ENCODE results near the gene ADO.
"Not testable (repeated sequence)": the region's sequence is repeated elsewhere in the genome, so short reads cannot be mapped to it uniquely, and the experiment has no call there.

Gene ADO

DNA sequence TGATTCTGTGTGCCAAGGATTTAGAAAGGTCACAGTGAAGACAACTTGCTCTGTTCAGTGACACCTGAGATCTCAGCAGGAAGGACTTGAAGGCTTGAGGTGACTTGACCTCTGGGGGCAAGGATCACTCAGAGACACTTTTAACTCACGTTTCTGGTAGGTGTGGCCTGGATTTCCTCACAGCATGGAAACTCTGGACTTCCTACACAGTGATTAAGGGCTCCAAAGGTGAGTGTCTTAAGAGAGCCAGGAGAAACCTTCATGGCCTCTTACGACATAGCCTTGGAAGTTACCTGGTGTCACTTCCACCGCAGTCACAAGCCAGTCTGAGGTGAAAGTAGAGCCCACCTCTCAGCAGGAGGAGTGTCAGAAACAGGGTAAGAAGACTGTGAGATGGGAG lies 38.1 kb upstream of the ADO start:
- H3K9ac ChIP-seq (ENCODE audit: low read depth in 1 of 2, low read length in 2 of 2) = no peak overlapping the region
- H3K27me3 ChIP-seq (ENCODE audit: control insufficient read depth in 2 of 2, insufficient read depth in 2 of 2, low read length in 2 of 2) = no peaks in the 10 kb centered on the region
- no peaks in the 10 kb centered on the region for H3K36me3 ChIP-seq (ENCODE audit: control insufficient read depth in 2 of 2, insufficient read depth in 2 of 2, low read length in 2 of 2)
- H3K4me3 ChIP-seq (ENCODE audit: low read length in 2 of 2) = no peak overlapping the region
- H3K9me3 ChIP-seq (ENCODE audit: control insufficient read depth in 2 of 2, low read length in 2 of 2) = no peaks in the 10 kb centered on the region
- no peaks in the 10 kb centered on the region for H3K4me1 ChIP-seq (ENCODE audit: control insufficient read depth in 2 of 2, insufficient read depth in 2 of 2, low read length in 2 of 2)
- H3K27ac ChIP-seq (ENCODE audit: low read depth in 2 of 2, low read length in 2 of 2) = no peak overlapping the region

DNA sequence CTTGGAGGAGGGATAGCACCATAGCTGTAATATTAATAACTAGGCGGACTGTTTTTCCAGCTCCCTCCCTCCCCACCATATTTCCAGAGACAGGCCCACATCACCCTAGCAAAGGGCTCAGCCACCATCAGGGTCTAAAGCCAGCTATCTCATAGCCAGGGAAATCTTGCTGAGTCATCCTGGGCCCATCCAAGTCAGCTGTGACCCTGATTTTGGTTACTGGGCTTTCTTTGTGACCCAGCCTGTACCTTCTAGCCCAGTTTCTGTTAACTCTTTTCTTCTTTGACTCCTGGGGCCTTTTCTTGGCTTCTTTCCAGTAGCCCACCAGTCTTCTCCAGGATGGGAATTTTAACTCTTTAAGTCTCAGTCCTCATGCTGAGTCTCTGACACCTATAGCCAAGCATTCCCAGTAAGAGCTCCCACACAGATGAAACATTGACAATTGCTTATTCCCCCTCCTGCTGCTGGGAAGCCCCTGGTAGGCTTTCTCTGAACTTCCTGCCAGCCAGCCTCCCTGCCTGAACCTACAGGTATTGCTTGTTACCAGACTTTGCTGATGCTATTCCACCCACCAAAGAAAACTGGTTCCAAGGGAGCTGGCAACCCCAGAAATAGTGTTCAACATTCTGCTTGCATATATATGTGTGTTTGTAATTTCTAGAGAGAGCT lies 34.8 kb upstream of the ADO start:
- no peak overlapping the region for H3K27ac ChIP-seq (ENCODE audit: low read depth in 2 of 2, low read length in 2 of 2)
- no peak overlapping the region for H3K4me3 ChIP-seq (ENCODE audit: low read length in 2 of 2)
- no peak overlapping the region for H3K9ac ChIP-seq (ENCODE audit: low read depth in 1 of 2, low read length in 2 of 2)
- H3K9me3 ChIP-seq (ENCODE audit: control insufficient read depth in 2 of 2, low read length in 2 of 2) = no peaks in the 10 kb centered on the region
- H3K36me3 ChIP-seq (ENCODE audit: control insufficient read depth in 2 of 2, insufficient read depth in 2 of 2, low read length in 2 of 2) = no peaks in the 10 kb centered on the region
- no peaks in the 10 kb centered on the region for H3K27me3 ChIP-seq (ENCODE audit: control insufficient read depth in 2 of 2, insufficient read depth in 2 of 2, low read length in 2 of 2)
- no peaks in the 10 kb centered on the region for H3K4me1 ChIP-seq (ENCODE audit: control insufficient read depth in 2 of 2, insufficient read depth in 2 of 2, low read length in 2 of 2)

DNA sequence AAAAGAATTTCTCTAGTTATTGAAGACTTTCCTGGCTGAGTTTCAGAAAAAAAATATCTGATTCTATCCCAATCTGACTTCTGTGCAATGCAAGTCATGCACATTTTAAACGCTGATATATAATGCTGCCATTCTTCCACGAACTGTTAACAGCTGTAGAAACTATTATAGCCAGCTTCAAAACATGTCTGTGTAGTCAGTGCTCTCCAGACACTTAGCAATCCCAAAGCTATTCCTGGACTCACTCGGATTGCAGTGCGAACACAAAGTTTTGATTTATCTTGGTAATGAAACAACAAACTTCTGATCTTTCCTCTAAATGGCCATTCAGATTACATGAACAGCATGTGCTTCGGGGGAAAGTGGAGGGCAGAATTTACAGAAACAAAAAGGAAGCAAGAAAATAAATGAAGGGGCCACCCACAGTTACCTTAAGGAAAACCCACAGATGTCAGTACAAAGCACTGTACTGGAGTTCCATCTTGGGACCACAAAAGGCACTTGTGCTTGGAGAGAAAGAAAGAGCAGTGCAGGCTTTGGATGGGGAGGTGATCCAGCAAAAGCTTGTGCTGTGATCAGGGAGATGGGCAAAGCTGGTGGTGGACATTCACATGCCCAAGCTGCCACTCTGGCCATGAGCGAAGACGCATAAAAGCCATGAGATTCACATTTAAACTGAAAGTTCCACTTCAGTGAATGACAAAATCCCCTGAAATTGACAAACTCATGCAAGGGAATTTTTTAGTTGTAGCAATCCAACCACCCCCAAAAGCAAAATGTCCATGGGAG lies 32.1 kb upstream of the ADO start:
- no peak overlapping the region for H3K4me3 ChIP-seq (ENCODE audit: low read length in 2 of 2)

DNA sequence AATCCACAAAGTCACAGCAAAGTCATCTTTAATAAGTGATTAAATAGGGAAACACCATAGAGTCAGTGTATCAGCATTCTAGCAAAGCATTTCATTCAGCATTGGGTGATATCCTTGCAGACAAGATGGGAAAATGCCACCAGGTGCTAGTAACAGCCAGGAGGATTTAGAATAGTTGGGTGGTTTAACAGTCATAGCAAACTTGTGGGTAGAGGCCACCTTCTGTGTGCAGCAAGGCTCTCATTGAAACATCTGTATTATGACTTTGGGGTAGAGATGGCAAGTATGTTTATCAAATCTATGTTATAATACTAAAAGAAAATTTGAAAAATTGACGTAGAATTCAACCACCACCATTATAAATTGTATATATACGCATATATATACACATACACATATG lies 26.4 kb upstream of the ADO start:
- no peak overlapping the region for H3K4me3 ChIP-seq (ENCODE audit: low read length in 2 of 2)
- H3K27me3 ChIP-seq (ENCODE audit: control insufficient read depth in 2 of 2, insufficient read depth in 2 of 2, low read length in 2 of 2) = no peaks in the 10 kb centered on the region
- H3K36me3 ChIP-seq (ENCODE audit: control insufficient read depth in 2 of 2, insufficient read depth in 2 of 2, low read length in 2 of 2) = no peaks in the 10 kb centered on the region
- H3K27ac ChIP-seq (ENCODE audit: low read depth in 2 of 2, low read length in 2 of 2) = no peak overlapping the region
- no peak overlapping the region for H3K9ac ChIP-seq (ENCODE audit: low read depth in 1 of 2, low read length in 2 of 2)
- H3K9me3 ChIP-seq (ENCODE audit: control insufficient read depth in 2 of 2, low read length in 2 of 2) = no peaks in the 10 kb centered on the region
- H3K4me1 ChIP-seq (ENCODE audit: control insufficient read depth in 2 of 2, insufficient read depth in 2 of 2, low read length in 2 of 2) = no peaks in the 10 kb centered on the region

More for the DNA sequence above, 32.1 kb upstream of the ADO start:
- Histone ChIP-seq H3K4me1 (ENCODE audit: control insufficient read depth in 2 of 2, insufficient read depth in 2 of 2, low read length in 2 of 2) (no peaks in the 10 kb centered on the region), H3K27ac (ENCODE audit: low read depth in 2 of 2, low read length in 2 of 2) (no peak overlapping the region), H3K27me3 (ENCODE audit: control insufficient read depth in 2 of 2, insufficient read depth in 2 of 2, low read length in 2 of 2) (no peaks in the 10 kb centered on the region), H3K36me3 (ENCODE audit: control insufficient read depth in 2 of 2, insufficient read depth in 2 of 2, low read length in 2 of 2) (no peaks in the 10 kb centered on the region), H3K9ac (ENCODE audit: low read depth in 1 of 2, low read length in 2 of 2) (no peak overlapping the region), H3K9me3 (ENCODE audit: control insufficient read depth in 2 of 2, low read length in 2 of 2) (no peaks in the 10 kb centered on the region)

DNA sequence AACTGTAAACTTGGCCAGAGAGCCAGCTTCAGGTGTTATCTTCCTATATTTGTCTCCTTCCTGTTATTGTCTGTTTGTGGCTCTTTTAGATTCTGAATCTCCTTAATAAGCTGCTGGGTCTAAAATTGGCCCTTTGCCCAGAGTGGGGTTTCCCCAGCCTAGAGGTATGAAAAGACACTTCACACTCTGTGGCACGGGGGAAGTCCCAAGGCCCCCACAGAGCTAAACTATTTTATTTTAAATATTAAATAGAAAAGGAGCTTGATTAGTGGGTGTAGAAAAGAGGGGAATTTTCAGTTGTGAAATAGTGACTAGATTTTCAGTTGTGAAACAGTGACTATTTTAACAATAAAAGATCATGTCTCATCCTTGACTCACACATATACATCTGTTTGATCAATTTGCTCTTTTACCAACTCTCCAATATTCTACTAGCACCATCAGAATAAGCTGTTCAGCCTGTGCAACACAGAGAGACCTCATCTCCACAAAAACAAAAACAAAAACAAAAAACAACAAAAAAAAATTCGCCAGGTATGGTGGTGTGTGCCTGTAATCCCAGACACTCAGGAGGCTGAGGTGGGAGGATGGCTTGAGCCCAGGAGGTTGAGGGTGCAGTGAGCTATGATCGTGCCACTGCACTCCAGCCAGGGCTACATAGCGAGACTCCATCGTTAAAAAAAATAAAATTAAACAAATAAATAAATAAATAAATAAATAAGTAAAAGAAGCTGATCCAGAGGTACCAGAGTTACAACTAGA lies 24.9 kb upstream of the ADO start:
- Histone ChIP-seq H3K4me1 (ENCODE audit: control insufficient read depth in 2 of 2, insufficient read depth in 2 of 2, low read length in 2 of 2) (no peaks in the 10 kb centered on the region), H3K9ac (ENCODE audit: low read depth in 1 of 2, low read length in 2 of 2) (no peak overlapping the region), H3K9me3 (ENCODE audit: control insufficient read depth in 2 of 2, low read length in 2 of 2) (no peaks in the 10 kb centered on the region), H3K4me3 (ENCODE audit: low read length in 2 of 2) (no peak overlapping the region), H3K36me3 (ENCODE audit: control insufficient read depth in 2 of 2, insufficient read depth in 2 of 2, low read length in 2 of 2) (no peaks in the 10 kb centered on the region), H3K27ac (ENCODE audit: low read depth in 2 of 2, low read length in 2 of 2) (no peak overlapping the region), H3K27me3 (ENCODE audit: control insufficient read depth in 2 of 2, insufficient read depth in 2 of 2, low read length in 2 of 2) (no peaks in the 10 kb centered on the region)

DNA sequence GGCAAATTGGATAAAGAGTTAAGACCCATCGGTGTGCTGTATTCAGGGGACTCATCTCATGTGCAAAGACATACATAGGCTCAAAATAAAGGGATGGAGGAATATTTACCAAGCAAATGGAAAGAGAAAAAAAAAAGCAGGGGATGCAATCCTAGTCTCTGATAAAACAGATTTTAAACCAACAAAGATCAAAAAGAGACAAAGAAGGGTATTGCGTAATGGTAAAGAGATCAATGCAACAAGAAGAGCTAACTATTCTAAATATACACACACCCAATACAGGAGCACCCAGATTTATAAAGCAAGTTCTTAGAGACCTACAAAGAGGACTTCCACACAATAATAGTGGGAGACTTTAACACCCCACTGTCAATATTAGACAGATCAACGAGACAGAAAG lies 20.0 kb upstream of the ADO start:
- H3K9ac ChIP-seq (ENCODE audit: low read depth in 1 of 2, low read length in 2 of 2); H3K4me1 ChIP-seq (ENCODE audit: control insufficient read depth in 2 of 2, insufficient read depth in 2 of 2, low read length in 2 of 2); H3K36me3 ChIP-seq (ENCODE audit: control insufficient read depth in 2 of 2, insufficient read depth in 2 of 2, low read length in 2 of 2); H3K9me3 ChIP-seq (ENCODE audit: control insufficient read depth in 2 of 2, low read length in 2 of 2); H3K27ac ChIP-seq (ENCODE audit: low read depth in 2 of 2, low read length in 2 of 2); H3K4me3 ChIP-seq (ENCODE audit: low read length in 2 of 2); H3K27me3 ChIP-seq (ENCODE audit: control insufficient read depth in 2 of 2, insufficient read depth in 2 of 2, low read length in 2 of 2): not testable (repeated sequence)

DNA sequence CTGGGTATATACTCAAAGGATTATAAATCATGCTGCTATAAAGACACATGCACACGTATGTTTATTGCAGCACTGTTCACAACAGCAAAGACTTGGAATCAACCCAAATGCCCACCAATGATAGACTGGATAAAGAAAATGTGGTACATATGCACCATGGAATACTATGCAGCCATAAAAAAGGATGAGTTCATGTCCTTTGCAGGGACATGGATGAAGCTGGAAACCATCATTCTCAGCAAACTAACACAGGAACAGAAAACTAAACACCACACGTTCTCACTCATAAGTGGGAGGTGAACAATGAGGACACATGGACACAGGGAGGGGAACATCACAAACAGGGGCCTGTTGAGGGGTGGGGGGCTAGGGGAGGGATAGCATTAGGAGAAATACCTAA lies 16.2 kb upstream of the ADO start:
- not testable (repeated sequence) for H3K9me3 ChIP-seq (ENCODE audit: control insufficient read depth in 2 of 2, low read length in 2 of 2); H3K4me3 ChIP-seq (ENCODE audit: low read length in 2 of 2); H3K9ac ChIP-seq (ENCODE audit: low read depth in 1 of 2, low read length in 2 of 2); H3K27me3 ChIP-seq (ENCODE audit: control insufficient read depth in 2 of 2, insufficient read depth in 2 of 2, low read length in 2 of 2); H3K4me1 ChIP-seq (ENCODE audit: control insufficient read depth in 2 of 2, insufficient read depth in 2 of 2, low read length in 2 of 2); H3K27ac ChIP-seq (ENCODE audit: low read depth in 2 of 2, low read length in 2 of 2); H3K36me3 ChIP-seq (ENCODE audit: control insufficient read depth in 2 of 2, insufficient read depth in 2 of 2, low read length in 2 of 2)

DNA sequence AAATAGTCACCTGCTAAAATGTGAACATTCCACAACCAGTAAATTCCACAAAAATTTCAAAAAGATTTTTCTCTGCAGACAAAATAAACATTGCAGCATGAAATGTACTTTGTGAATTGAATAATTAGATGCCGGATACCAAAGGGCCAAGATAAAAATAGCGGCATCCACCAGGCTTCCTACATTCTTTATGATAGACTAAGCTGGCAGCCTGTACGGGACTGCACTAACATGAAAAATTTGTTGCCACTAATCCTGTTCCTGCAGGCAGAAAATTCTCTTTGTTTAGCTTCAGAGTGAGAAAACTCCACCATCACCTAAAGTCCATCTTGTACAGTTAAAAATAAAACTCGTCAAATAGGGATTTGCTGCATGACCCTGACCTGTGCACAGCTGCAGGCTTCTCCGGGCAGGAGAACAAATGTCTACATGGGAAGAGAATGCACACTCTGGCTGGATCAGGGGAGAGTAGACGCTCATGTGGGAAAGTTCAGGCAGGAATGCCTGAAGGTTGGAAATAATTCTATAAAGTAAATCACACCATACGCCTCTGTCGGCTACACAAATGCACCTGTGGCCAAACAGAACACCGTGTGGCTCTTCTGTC lies 15.6 kb upstream of the ADO start:
- H3K9ac ChIP-seq (ENCODE audit: low read depth in 1 of 2, low read length in 2 of 2) = no peak overlapping the region
- no peak overlapping the region for H3K4me3 ChIP-seq (ENCODE audit: low read length in 2 of 2)
- H3K27ac ChIP-seq (ENCODE audit: low read depth in 2 of 2, low read length in 2 of 2) = no peak overlapping the region
- H3K27me3 ChIP-seq (ENCODE audit: control insufficient read depth in 2 of 2, insufficient read depth in 2 of 2, low read length in 2 of 2) = no peaks in the 10 kb centered on the region
- H3K36me3 ChIP-seq (ENCODE audit: control insufficient read depth in 2 of 2, insufficient read depth in 2 of 2, low read length in 2 of 2) = no peaks in the 10 kb centered on the region
- no peaks in the 10 kb centered on the region for H3K9me3 ChIP-seq (ENCODE audit: control insufficient read depth in 2 of 2, low read length in 2 of 2)
- H3K4me1 ChIP-seq (ENCODE audit: control insufficient read depth in 2 of 2, insufficient read depth in 2 of 2, low read length in 2 of 2) = no peaks in the 10 kb centered on the region

DNA sequence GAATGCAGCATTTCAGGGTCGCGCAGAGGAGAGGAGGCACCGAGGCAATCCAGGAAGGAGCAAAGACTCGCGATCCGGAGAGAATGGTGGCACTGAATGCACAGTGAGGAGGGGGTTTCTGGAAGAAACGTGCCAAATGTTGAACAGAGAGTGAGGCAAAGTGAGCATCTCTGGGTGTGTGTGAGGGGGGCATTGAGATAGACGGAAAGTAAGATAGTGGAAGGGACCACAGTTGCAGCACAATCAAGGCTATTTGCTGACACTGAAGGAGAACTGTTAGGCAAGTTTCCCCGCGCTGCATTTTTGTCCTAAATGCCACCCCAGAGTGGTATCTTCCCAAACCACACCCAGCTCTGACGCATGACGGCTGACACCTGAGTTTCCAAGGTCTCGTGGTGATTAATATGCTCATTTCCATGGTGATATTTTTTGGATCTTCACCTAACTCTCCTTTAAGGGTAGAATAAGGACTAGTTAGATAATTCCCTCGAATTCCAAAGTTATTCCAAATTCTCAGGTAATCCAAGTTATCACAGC lies 14.4 kb upstream of the ADO start:
- Histone ChIP-seq H3K9ac (ENCODE audit: low read depth in 1 of 2, low read length in 2 of 2) (no peak overlapping the region), H3K36me3 (ENCODE audit: control insufficient read depth in 2 of 2, insufficient read depth in 2 of 2, low read length in 2 of 2) (no peaks in the 10 kb centered on the region), H3K27me3 (ENCODE audit: control insufficient read depth in 2 of 2, insufficient read depth in 2 of 2, low read length in 2 of 2) (no peaks in the 10 kb centered on the region), H3K4me3 (ENCODE audit: low read length in 2 of 2) (no peak overlapping the region), H3K27ac (ENCODE audit: low read depth in 2 of 2, low read length in 2 of 2) (no peak overlapping the region), H3K4me1 (ENCODE audit: control insufficient read depth in 2 of 2, insufficient read depth in 2 of 2, low read length in 2 of 2) (no peaks in the 10 kb centered on the region), H3K9me3 (ENCODE audit: control insufficient read depth in 2 of 2, low read length in 2 of 2) (no peaks in the 10 kb centered on the region)

DNA sequence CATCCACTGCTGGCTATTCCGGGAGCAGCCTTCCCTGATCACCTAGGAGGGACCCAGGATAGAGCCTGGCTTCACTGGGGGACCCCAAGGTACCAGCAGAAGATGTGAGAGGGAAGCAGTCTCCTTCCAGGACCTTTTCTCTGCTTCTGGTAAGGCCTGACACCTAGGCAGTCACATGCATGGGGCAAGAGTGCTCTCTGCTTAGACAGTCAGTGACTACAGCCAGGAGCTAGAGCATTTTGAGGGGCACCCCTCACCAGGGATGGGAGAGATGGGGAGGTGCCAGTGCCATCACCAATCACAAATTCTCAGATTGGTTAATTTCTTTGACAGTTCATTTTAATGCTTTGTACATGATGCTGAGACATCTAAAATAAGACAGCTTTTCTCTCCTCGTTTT lies 13.9 kb upstream of the ADO start:
- Histone ChIP-seq H3K4me3 (ENCODE audit: low read length in 2 of 2) (no peak overlapping the region), H3K36me3 (ENCODE audit: control insufficient read depth in 2 of 2, insufficient read depth in 2 of 2, low read length in 2 of 2) (no peaks in the 10 kb centered on the region), H3K4me1 (ENCODE audit: control insufficient read depth in 2 of 2, insufficient read depth in 2 of 2, low read length in 2 of 2) (no peaks in the 10 kb centered on the region), H3K9me3 (ENCODE audit: control insufficient read depth in 2 of 2, low read length in 2 of 2) (no peaks in the 10 kb centered on the region), H3K27me3 (ENCODE audit: control insufficient read depth in 2 of 2, insufficient read depth in 2 of 2, low read length in 2 of 2) (no peaks in the 10 kb centered on the region), H3K9ac (ENCODE audit: low read depth in 1 of 2, low read length in 2 of 2) (no peak overlapping the region), H3K27ac (ENCODE audit: low read depth in 2 of 2, low read length in 2 of 2) (no peak overlapping the region)

Measured in mucosa of rectum (tissue), 2 donors.